Stimulated activated CD4-positive, alpha-beta T cell treated with anti-CD3 and anti-CD28 coated beads, Interleukin-4, amount 100 ng/mL, for 48 hours (primary cell): ENCODE results near the gene TCFL5.

Experiments used
- DNase-seq, 2 donors: peaks; one replicate each; pipeline ENCODE4 v3.0.0-alpha.2; 2020; ENCODE audit warnings: low read depth in 2 of 2

Gene TCFL5

DNA sequence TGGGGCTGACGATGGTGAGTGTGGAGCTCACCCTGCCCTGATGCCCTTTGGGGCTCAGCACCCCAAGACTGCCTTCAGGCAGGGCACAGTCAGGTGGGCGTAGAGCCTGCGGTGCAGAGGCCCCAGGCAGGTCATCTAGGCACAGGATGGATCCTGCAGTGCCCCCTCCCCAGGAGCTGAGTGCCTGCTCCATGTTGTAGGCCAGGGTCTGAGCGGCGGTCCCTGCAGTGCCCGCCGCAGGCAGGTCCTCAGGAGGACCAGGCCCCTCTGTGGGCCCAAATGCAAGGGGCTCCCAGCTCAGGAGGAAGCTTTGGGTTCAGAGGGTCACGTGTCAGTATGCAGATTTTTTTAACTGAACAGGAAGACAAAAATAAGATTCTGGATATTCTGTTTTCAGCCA is 62.6 kb downstream of the TCFL5 start:
- DNase-seq, result no peak

DNA sequence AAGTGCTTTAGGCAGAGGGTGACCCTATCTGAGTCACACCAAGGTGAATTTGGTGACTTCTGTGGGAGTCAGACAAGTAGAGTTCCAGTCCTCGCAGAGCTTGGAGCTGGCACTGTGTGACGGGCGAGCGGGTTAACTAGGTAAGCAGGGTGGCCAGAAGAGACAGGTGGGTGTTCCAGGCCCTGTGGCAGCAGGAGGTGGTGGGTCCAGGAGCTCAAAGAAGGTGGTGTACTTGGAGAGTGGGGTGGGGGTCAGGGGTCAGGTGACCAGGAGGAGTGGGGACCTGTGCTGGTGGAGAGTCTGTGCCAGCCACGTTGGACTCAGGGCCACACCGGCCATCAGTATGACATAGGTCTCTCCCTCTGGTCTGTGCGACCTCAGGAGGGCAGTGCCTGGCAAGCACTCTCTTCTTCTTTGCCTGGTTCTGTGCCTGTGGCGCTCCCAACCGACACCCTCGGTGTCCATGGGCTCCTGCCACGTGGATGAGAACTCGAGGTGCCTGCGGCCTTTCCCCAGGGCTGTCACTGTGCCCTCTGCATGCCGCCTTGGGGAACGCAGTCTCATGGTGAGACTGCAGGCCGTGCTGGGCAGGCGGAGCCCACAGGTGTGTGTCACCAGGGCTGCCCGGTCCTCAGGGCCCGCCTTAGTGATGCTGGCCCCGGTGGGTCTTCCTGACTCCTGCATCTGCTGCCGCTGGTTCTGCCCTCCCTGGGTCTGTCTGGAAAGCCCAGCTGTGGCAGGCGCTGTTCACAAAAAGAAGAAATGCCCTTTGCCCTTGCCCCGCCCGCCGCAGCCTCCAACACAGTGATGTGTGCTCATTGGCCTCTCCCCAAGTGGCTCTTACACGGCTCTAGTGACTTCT is 63.7 kb downstream of the TCFL5 start:
- DNase-seq, result no peak

DNA sequence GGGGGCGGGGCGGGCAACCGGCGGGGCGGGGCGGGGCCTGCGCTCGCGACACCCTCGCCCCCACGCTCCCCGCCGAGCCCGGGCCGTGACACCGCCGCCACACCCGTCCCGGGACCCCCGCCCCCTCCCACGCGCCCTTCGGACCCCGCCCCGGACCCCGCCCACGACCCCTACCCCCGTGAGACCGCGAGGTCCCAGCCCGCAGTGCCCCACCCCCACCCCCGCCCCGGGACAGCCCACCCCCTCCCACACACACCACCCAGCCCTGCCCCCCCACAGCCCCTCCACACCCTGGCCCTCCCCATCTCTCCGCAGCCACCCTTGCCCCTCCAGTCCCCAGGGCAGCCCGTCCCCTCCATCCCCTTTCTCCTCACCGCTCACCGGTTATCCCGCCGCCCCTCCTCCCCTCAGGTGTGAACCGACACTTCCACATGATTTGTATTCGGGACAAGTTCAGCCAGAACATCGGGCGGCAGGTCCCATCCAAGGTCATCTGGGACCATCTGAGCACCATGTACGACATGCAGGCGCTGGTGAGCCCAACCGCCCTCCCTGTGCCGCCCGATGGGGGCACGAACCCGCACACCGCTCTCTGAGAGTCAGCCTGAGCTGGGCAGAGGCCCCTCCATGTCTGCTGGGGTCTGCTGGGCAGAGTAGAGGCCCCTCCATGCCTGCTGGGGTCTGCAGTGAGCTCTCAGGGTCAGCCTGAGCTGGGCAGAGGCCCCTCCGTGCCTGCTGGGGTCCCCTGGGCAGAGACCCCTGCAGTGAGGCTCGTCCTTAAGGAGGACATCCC is 64.7 kb downstream of the TCFL5 start:
- DNase-seq, result no peak

DNA sequence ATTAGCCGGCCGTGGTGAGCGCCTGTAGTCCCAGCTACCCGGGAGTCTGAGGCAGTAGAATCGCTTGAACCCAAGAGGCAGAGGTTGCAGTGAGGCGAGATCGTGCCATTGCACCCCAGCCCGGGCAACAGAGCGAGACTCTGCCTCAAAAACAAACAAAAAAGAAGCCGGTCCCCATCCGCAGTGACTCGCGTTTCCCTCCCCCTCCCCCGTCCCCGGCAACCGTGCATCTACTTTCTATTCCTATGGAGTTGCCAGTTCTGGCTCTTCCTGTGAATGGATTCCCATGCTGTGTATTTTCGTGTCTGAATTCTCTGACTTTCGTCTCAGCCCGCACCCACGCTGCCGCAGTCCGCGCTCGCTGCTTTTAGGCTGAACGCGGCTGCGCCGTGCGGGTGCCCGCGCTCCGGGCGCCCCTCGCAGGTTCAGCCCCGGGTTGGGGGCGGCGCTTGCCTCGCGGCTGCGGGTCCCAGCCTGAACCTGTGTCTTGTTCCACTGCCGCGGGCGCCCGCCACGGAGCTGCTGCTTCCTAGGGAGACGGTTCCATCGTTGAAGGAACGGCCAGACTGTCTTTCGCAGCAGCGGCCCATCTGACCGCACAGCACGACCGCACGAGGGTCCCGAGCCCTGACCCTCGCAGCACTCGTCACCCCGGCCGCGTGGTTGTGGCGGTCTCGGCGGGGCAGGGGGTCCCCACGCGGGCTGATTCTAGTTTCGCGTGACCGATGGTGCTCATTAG is 66.4 kb downstream of the TCFL5 start:
- DNase-seq, result peak; percentile 58 to 67

DNA sequence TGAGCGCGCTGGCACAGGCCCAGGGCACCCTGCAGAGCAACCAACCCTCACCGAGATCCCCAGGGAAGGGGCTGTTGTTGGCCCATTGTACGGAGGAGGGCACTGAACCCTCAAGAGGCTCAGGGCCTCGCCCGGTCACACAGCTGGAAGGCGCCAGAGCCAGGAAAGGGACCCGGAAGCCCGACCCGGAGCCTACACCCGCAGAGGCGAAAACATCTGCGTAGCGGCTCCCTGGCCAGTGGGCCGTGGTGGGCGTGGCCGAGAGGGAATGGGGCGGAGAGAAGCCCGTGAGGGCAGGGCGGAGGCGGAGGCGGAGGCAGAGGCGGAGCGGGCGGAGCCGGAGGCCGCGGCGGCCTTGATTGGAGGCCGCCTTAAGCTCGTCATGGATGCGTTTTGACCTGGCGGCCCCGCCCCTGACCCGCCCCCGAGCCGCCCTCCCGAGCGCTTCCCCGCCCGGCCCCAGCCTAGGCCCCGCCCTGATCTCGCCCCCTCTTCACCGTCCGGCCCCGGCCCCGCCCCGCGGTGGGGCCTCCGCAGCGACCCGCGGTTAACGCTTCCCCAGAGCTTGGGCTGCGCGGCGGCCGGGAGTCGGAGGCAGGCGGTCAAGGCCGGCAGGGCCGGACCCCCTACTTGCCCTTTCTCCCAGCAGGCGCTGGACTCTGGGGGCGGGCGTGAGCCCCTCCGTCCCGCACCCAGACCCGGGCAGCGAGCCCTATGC is 67.5 kb downstream of the TCFL5 start:
- DNase-seq, result peak; percentile 91 to 95

DNA sequence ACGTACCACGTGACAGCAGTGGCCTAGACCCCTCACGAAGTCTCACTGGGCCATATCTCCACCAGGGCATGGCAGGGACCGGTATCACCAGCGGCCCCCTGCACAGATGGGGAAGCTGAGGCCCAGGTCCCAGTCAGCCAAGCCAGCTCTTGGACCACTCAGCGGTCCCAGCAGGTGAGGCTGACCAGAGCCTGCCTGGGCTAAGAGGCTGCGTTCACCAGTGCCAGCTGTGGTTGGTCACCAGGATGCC is 67.9 kb downstream of the TCFL5 start:
- DNase-seq, result no peak

DNA sequence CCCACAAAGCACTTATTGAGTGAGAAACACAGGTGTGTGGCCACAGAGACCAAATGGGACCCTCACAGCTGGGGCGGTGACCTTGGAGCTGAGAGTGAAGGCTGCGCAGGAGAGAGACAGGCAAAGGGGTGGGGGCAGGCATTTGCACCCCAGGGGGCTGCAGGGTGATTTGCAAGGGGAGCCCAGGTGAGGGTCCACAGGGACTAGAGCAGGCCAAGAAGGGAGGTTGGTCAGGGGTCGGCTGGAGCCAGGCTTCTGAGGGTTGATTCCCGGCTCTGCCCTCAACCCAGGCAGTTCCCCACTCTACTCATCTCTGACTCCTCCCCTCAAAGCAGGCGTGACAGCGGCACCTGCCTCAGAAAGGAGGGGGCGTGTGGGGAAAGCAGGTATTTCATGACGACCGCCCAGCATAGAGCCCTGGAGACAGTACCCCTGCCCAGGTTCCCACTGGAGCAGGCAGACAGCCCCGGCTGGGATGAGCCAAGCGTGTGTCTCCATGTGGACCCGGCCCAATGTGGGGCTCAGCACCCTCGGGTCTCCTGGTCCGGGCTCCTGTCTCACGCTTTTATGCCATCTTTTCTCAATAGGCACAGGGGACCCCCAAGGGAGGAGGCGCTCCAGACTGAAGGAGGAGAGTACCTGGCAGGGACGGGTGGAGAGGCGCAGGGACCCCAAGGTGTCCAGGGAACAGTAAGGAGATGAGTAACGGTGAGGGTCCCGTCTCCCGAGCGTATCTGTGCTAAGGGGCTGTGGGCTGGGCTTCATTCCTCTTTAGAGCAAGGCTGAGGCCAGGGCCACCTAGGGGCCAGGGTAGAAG is 68.5 kb downstream of the TCFL5 start:
- no peak for DNase-seq

DNA sequence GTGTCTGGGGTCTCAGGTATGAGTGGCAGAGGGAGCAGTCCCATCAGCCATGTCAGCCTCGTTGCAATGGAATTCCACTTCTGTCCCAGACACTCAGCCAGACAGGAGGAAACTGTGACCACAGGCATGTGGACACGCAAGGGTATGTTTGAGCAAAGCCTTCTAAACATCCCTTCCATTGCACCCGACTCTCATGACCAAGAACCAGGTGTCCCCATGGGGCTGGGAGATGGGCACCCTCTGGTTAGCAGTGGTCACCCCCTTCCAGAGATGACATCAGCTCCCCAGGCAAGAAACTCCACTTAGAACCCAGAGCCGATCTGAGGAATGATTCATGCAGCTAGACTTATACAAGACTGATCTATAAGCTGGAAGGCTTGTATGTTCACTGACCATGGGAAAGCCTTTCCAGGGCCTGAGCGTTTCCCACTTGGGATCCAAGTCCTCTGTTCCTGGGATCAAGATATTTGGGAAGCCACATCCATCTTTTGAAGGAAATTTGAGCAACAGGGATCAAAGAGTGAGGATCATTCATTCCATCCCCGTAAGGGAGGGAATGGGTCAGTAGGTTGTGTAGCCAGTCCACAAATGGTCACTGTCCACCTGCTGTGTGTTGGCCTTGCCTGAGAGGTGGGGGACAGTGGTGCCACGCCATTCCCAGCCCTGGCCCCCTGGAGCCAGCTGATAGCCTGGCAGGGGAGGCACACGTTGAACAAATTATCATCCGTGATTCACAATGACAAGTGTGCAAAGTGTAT is 69.3 kb downstream of the TCFL5 start:
- no peak for DNase-seq

DNA sequence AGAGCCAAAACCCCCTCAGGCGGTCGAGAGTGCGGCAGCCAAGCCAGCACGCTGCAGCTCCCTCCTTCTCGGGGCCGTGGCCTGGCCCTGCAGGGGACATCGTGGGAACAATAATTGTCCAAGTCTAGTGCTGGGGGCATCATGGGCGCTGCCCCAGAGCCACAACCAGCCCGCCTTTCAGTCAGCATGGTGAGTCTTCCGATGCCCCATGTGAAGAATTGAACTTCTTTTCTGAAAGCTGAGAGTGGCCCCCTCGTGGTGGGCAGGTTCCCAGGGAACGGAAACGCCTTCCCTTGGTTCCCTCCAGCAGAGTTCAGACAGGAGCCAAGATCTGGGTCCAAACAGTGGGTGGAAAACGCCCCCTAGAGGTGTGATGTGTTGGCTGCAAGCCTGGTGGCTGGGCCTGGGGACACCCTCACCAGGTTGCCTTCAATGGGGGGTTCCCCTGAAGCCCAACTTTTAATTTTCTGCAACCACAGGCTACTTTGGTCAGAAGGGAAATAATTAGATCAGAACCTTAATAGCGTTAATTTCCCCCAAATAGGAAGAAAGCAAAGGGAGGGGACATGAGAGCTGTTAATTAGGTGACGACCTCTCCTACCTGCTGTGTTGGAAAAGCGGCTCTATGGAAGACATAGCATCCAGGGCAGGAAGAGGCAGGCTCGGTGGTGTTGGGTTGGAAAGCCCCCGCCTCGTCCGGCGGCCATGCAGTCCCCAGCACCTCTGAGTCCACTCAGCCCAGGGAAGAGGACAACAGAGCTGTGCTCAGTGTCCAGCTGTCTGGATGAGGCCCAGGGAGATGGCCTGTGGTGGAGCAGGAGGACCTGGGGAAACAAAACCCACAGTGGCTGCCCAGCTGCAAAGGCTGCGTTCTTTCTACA is 70.1 kb downstream of the TCFL5 start:
- peak; percentile 63 to 66 for DNase-seq
